ENCODE data around the gene CREB3L2.

The CREB3L2 gene

GRCh38 chr7:137846827-137847567 is 154.9 kb downstream of the CREB3L2 start, which contains the start of gene DGKI:
DGKI (minus strand) TSS chr7:137846974.
- ChIA-PET CTCF (interaction anchor here (0.6 kb wide), 1 partner anchor 54 kb away, joined by 3 read pairs; no protein-coding TSS in a partner anchor), POLR2A (no interaction called here)
- TF ChIP-seq FOXK2 (IDR thresholded peaks at IDR 0.05): no peak
- TF ChIP-seq L3MBTL2 (conservative IDR thresholded peaks at IDR 0.05): no peak
- no peak for TF ChIP-seq CTBP1 (IDR thresholded peaks at IDR 0.05; ENCODE audit: borderline replicate concordance)
- DNase-seq (ENCODE audit: extremely low spot score): peak; percentile 59

DNA sequence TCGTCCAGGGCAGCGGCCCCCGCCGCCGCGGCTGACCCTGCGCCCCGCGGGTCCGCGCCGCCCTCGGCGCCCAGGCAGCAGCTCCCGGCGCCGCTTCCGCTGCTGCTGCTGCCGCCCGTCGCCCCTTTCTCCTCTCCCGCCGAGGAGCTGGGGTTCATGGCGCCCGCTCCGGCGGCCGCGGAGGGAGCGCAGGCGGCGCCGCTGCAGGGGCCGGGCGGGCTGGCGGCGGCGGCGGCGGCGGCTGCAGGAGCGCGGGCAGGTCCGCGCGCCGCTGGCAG is 155.4 kb downstream of the CREB3L2 start:
- CTCF ChIA-PET: no interaction called here
- POLR2A ChIA-PET: no interaction called here
- DNase-seq (ENCODE audit: extremely low spot score): no peak

GRCh38 chr7:137844677-137845425 is 157.0 kb downstream of the CREB3L2 start:
- no peak for DNase-seq (ENCODE audit: extremely low spot score)
- ChIA-PET CTCF (no interaction called here), POLR2A (no interaction called here)
- TF ChIP-seq, protein P1, sequence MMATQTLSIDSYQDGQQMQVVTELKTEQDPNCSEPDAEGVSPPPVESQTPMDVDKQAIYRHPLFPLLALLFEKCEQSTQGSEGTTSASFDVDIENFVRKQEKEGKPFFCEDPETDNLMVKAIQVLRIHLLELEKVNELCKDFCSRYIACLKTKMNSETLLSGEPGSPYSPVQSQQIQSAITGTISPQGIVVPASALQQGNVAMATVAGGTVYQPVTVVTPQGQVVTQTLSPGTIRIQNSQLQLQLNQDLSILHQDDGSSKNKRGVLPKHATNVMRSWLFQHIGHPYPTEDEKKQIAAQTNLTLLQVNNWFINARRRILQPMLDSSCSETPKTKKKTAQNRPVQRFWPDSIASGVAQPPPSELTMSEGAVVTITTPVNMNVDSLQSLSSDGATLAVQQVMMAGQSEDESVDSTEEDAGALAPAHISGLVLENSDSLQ (IDR thresholded peaks at IDR 0.05): no peak
- no peak for TF ChIP-seq FOXM1 (IDR thresholded peaks at IDR 0.05; ENCODE audit: borderline replicate concordance)

More for the DNA sequence above, 155.4 kb downstream of the CREB3L2 start:
- TF ChIP-seq FOXK2 (IDR thresholded peaks at IDR 0.05): no peak
- TF ChIP-seq BHLHE40 (IDR thresholded peaks at IDR 0.05; ENCODE audit: borderline replicate concordance): no peak
- TF ChIP-seq SP1 (IDR thresholded peaks at IDR 0.05): no peak
- no peak for TF ChIP-seq NFRKB (IDR thresholded peaks at IDR 0.05)
- TF ChIP-seq FOXM1 (IDR thresholded peaks at IDR 0.05; ENCODE audit: borderline replicate concordance): no peak

DNA sequence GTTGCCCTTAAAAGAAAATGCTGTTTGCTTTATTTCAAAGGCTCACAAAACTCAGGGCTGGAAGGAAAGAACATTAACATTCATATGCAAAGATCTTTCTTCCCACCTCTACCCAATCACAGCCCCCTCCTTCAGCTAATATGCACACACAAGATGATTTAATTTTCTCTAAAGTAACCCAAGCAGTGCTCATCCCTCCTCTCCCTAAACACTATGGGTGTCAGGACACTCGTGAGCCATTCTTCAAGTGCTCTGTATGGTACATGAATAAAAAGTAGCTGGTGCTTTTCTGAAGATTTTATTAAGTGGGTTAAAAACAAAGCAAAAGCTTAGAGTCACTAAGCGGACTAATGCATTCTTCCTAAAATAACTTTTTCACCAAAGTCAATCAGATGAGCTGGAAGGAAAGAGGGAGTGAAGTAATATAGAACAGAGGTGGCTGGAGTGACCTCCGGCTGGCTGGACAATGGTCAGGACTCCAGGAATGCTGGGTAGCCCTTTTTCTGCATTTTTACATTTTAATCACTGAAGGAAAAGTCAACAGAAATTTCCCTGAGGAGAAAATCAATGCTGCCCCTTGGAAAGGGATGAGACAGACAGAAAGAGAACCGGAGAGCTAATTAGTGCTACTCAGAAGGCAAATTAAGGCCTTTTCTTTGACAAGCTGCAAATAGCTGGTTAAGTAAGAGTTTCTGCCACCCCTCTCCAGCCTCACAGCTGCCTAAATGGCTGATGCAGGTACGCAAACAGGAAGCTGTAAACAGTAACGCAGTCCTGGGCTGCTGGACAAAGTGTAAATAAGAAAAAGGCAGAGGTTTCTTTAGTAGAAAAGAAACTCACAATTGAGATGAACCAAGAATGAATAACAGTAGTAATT is 161.7 kb downstream of the CREB3L2 start:
- DNase-seq (ENCODE audit: extremely low spot score): no peak
- ChIA-PET CTCF (no interaction called here), POLR2A (no interaction called here)
- TF ChIP-seq LEF1 (IDR thresholded peaks at IDR 0.05; ENCODE audit: borderline replicate concordance) (no peak), HDGF (IDR thresholded peaks at IDR 0.05; ENCODE audit: borderline replicate concordance) (no peak), NFRKB (IDR thresholded peaks at IDR 0.05) (no peak), FOXK2 (IDR thresholded peaks at IDR 0.05) (no peak), FOXM1 (IDR thresholded peaks at IDR 0.05; ENCODE audit: borderline replicate concordance) (no peak), ELF4 (IDR thresholded peaks at IDR 0.05) (no peak), CTBP1 (IDR thresholded peaks at IDR 0.05; ENCODE audit: borderline replicate concordance) (no peak), ZNF384 (IDR thresholded peaks at IDR 0.05) (no peak), TARDBP (IDR thresholded peaks at IDR 0.05) (no peak), BHLHE40 (IDR thresholded peaks at IDR 0.05; ENCODE audit: borderline replicate concordance) (no peak), SUZ12 (IDR thresholded peaks at IDR 0.05) (no peak), SP1 (IDR thresholded peaks at IDR 0.05) (no peak), FOXA1 (IDR thresholded peaks at IDR 0.05) (no peak), ARNT (IDR thresholded peaks at IDR 0.05) (no peak), L3MBTL2 (conservative IDR thresholded peaks at IDR 0.05) (no peak)
- TF ChIP-seq, protein P1 (IDR thresholded peaks at IDR 0.05): no peak

DNA sequence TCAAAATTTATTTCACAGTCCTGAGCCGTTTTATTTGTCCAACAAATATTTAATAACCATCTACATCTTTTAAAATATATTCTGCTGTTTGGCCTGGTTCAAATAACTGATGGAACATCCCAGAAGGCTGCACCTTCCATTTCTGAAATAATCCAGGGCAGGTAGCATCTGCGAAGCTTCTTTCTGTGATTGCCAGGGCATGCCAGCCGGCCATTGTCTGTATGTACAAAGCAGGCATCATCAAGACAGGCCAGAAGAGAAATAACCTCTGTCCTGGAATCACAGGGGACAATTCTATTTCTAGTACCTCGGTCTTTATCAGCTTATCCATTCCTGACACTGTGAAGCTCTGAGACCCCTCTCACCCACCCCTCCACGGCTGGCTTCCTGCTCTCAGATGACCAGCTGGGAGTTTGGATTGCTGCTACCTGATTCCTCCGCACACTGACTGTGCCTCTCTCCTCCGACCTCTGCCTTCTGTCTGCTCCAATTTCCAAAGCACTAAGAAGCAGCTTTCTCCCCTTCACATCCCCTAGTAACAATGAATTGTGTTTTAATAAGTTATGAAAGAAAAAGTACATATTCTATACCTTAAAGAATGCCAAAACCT is 163.1 kb downstream of the CREB3L2 start:
- DNase-seq (ENCODE audit: extremely low spot score): no peak
- ChIA-PET POLR2A (no interaction called here), CTCF (no interaction called here)
- no peak for TF ChIP-seq L3MBTL2 (conservative IDR thresholded peaks at IDR 0.05)
- TF ChIP-seq ZNF384 (IDR thresholded peaks at IDR 0.05): no peak
- no peak for TF ChIP-seq ELF4 (IDR thresholded peaks at IDR 0.05)
- no peak for TF ChIP-seq LEF1 (IDR thresholded peaks at IDR 0.05; ENCODE audit: borderline replicate concordance)
- no peak for TF ChIP-seq BHLHE40 (IDR thresholded peaks at IDR 0.05; ENCODE audit: borderline replicate concordance)
- no peak for TF ChIP-seq HDGF (IDR thresholded peaks at IDR 0.05; ENCODE audit: borderline replicate concordance)
- TF ChIP-seq TARDBP (IDR thresholded peaks at IDR 0.05): no peak
- TF ChIP-seq SP1 (IDR thresholded peaks at IDR 0.05): no peak
- no peak for TF ChIP-seq FOXM1 (IDR thresholded peaks at IDR 0.05; ENCODE audit: borderline replicate concordance)
- no peak for TF ChIP-seq ARNT (IDR thresholded peaks at IDR 0.05)
- no peak for TF ChIP-seq NFRKB (IDR thresholded peaks at IDR 0.05)
- TF ChIP-seq CTBP1 (IDR thresholded peaks at IDR 0.05; ENCODE audit: borderline replicate concordance): no peak

DNA sequence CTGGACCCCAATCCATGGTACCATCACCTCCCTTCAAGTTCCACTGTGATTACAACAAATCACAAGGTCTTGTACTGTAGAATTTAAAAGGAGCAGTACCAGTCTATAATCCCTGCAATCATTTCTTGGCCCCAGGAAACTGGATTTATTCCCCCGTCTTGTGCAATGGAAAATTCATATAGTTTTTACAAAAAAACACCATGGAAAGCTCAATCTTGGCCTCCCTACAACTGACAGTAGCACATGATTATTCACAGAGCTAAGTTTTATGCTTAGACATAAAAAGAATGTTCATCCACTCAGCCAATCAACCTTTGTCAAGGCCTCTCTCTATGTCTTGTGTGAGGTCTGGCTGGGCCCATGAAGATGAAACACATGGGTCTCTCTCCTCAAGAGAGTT is 165.3 kb downstream of the CREB3L2 start:
- POLR2A ChIA-PET: no interaction called here
- TF ChIP-seq SP1 (IDR thresholded peaks at IDR 0.05) (no peak), ARNT (IDR thresholded peaks at IDR 0.05) (no peak), SUZ12 (IDR thresholded peaks at IDR 0.05) (no peak), L3MBTL2 (conservative IDR thresholded peaks at IDR 0.05) (no peak), CTBP1 (IDR thresholded peaks at IDR 0.05; ENCODE audit: borderline replicate concordance) (no peak)
- CTCF ChIA-PET: interaction anchor here (0.9 kb wide), 1 partner anchor 180 kb away, joined by 3 read pairs; no protein-coding TSS in a partner anchor
- no peak for DNase-seq (ENCODE audit: extremely low spot score)

All from HEK293T (cell line).